Measurements from ENCODE around the gene CACNA1A. TPM values are rescaled to one million over a fixed set of nuclear protein-coding genes. Genes with fewer than 3 reads are reported as not detected.

The CACNA1A gene
- total RNA-seq, 2 experiments from 2014 or later: 0.30 to 0.45 TPM

DNA sequence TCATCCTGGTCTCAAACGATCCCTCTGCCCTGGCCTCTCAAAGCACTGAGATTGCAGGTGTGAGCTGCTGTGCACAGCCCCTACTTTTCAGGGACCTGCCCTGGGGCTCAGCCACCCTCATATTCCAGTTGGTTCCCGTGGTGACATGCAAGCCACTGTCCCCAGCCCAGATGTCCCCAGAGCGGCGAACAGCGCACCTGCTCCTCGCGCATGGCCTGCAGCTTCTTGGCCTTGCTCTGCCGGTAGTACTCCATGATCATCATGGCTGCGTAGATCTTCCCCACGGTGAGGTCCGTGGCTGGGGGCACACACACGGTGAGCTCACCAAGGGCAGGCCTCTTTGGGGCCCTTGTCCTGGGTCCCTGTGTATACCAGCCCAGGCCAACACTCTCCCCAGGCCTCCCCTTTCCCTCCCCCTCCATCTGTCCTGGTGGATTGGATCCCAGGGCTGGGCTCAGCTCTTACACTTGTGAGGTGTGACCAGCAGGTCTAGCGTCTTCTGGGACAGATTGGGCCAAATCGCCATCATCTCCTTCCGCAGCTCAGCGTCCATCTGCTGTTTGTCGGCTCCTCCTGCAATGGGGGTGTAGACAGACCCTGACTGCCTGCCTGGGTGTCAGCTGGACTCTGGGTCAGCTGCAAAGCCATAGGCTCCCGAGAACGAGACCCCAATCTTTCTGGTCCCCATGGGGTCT lies 292.1 kb downstream of the CACNA1A start:
- Histone ChIP-seq H3K4me3 (ENCODE audit: low read length) (no peak overlapping the region), H3K4me1 (ENCODE audit: insufficient read depth, low read length) (peaks cover 20% of the 10 kb centered on the region), H3K27me3 (ENCODE audit: control insufficient read depth in 1 of 2, insufficient read depth in 2 of 2, low read length in 2 of 2) (no peaks in the 10 kb centered on the region), H3K27ac (ENCODE audit: low read depth in 1 of 2, low read length in 2 of 2) (no peak overlapping the region), H3K9me3 (ENCODE audit: control insufficient read depth in 1 of 2, insufficient read depth in 1 of 2, low read length in 2 of 2) (no peaks in the 10 kb centered on the region), H3K36me3 (ENCODE audit: insufficient read depth, low read length) (no peaks in the 10 kb centered on the region)
- ChIA-PET POLR2A (interaction anchor here (1.1 to 1.5 kb wide), 3 partner anchors 47 to 62 kb away, joined by 3 to 7 read pairs (median 5); no protein-coding TSS in a partner anchor), CTCF (interaction anchor here (0.6 kb wide), 1 partner anchor 63 kb away, joined by 3 read pairs; no protein-coding TSS in a partner anchor)
- no peaks in the 10 kb centered on the region for H3K9me3 Mint-ChIP-seq
- no peak overlapping the region for H3K27ac Mint-ChIP-seq
- TF ChIP-seq, protein P1, sequence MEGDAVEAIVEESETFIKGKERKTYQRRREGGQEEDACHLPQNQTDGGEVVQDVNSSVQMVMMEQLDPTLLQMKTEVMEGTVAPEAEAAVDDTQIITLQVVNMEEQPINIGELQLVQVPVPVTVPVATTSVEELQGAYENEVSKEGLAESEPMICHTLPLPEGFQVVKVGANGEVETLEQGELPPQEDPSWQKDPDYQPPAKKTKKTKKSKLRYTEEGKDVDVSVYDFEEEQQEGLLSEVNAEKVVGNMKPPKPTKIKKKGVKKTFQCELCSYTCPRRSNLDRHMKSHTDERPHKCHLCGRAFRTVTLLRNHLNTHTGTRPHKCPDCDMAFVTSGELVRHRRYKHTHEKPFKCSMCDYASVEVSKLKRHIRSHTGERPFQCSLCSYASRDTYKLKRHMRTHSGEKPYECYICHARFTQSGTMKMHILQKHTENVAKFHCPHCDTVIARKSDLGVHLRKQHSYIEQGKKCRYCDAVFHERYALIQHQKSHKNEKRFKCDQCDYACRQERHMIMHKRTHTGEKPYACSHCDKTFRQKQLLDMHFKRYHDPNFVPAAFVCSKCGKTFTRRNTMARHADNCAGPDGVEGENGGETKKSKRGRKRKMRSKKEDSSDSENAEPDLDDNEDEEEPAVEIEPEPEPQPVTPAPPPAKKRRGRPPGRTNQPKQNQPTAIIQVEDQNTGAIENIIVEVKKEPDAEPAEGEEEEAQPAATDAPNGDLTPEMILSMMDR (IDR thresholded peaks at IDR 0.05): no peak
- no peaks in the 10 kb centered on the region for H3K27me3 Mint-ChIP-seq
- intact Hi-C loops (cut with DNase I, micrococcal nuclease): loop anchor here in 1 of 2 experiments (5.0 kb wide), 1 partner anchor 48 kb away; no protein-coding TSS in a partner anchor
- DNase-seq (no peak), ATAC-seq (ENCODE audit: poor library complexity) (no peak)
- H3K36me3 Mint-ChIP-seq (ENCODE audit: low read depth): no peaks in the 10 kb centered on the region
- no peak overlapping the region for H3K4me3 Mint-ChIP-seq
- H3K4me1 Mint-ChIP-seq (ENCODE audit: low read depth): peaks cover 23% of the 10 kb centered on the region

DNA sequence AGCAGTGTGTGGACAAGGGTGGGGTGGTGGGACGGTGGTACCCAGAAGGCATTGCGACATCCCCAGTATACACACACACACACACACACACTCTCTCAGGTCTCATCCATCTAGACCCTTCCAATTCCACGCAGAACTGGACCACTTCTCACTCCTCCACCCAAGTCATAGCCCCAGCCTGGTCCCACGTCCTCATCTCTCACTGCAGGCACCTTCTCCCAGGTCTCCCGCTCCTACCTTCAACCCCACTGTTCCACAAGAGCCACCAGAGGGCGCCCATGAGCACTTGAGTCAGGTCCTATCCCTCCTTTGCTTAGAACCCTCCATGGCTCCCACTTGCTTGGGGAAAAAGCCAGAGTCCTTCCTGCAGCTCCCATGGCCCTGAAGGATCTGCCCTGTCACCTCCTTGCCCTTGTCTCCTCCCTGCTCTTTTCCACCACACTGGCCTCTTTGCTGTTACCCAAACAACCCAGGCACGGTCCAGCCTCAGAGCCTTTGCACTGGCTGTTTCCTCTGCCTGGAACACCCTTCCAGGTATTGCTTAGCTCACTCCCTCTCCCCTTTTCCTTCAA lies 293.4 kb downstream of the CACNA1A start:
- H3K27me3 ChIP-seq (ENCODE audit: control insufficient read depth in 1 of 2, insufficient read depth in 2 of 2, low read length in 2 of 2): no peaks in the 10 kb centered on the region
- H3K27me3 Mint-ChIP-seq: no peaks in the 10 kb centered on the region
- no peaks in the 10 kb centered on the region for H3K36me3 Mint-ChIP-seq (ENCODE audit: low read depth)
- ATAC-seq (ENCODE audit: poor library complexity) (peak; percentile 50), DNase-seq (peak; percentile 62 to 89 (median 72))
- H3K27ac Mint-ChIP-seq: no peak overlapping the region
- H3K4me3 Mint-ChIP-seq: peak overlapping the region; percentile 57
- H3K4me3 ChIP-seq (ENCODE audit: low read length): no peak overlapping the region
- H3K4me1 ChIP-seq (ENCODE audit: insufficient read depth, low read length): peaks cover 29% of the 10 kb centered on the region
- intact Hi-C loops (cut with DNase I, micrococcal nuclease): loop anchor here in 1 of 2 experiments (2.0 to 5.0 kb wide), 2 partner anchors 49 to 58 kb away; no protein-coding TSS in a partner anchor
- no peaks in the 10 kb centered on the region for H3K9me3 ChIP-seq (ENCODE audit: control insufficient read depth in 1 of 2, insufficient read depth in 1 of 2, low read length in 2 of 2)
- no peak overlapping the region for H3K27ac ChIP-seq (ENCODE audit: low read depth in 1 of 2, low read length in 2 of 2)
- H3K9me3 Mint-ChIP-seq: no peaks in the 10 kb centered on the region
- TF ChIP-seq, protein P1 (IDR thresholded peaks at IDR 0.05): peak; percentile 61
- peaks cover 28% of the 10 kb centered on the region for H3K4me1 Mint-ChIP-seq (ENCODE audit: low read depth)
- ChIA-PET POLR2A (interaction anchor here (0.6 to 1.5 kb wide), 4 partner anchors 47 to 61 kb away, joined by 4 to 7 read pairs (median 5); no protein-coding TSS in a partner anchor), CTCF (no interaction called here)
- H3K36me3 ChIP-seq (ENCODE audit: insufficient read depth, low read length): no peaks in the 10 kb centered on the region

DNA sequence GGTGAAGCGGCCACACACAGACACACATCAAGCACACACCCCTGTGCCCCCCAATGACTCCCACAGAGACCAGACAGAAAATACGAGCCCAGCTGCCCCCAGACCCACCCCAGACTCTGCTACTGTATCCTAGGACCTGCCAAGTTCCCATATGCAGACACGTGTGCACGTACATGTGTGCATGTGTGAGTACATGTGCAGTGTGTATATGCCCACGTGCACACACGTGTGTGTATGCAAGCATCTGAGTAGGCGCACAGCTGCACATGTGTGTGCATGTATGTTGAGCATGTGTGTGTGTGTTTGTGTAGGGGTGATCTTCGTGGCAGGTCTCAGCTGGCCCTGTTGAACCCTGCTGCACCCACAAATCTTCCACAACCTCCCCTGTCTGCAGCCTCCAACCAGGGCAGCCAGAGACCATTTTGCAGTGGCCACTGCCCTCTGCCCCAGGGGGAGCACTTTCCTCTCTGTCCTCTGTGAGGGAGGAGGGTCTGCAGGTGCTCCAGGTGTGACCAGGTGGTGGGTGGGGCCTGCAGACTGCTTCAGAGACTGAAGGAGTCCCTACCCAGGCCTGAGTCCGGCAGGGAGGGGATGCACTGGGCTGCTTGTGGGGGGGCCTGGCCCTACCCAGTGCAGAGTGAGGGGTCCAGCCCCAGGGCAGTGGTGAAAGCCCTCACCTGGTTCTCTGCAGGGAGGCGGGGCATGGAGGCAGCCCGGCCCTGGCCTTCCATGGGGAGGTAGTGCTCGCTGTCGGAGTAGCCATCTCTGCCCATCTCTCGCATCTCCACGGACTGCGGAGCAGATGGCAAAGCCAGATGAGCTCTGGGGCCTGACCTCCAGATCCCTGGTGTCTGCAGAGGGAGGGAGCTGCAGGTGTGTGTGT lies 294.6 kb downstream of the CACNA1A start:
- CTCF ChIA-PET: no interaction called here
- H3K4me3 ChIP-seq (ENCODE audit: low read length): no peak overlapping the region
- Mint-ChIP-seq H3K36me3 (ENCODE audit: low read depth) (no peaks in the 10 kb centered on the region), H3K4me3 (peak overlapping the region; percentile 62), H3K4me1 (ENCODE audit: low read depth) (peaks cover 29% of the 10 kb centered on the region), H3K9me3 (no peaks in the 10 kb centered on the region), H3K27me3 (no peaks in the 10 kb centered on the region), H3K27ac (no peak overlapping the region)
- no peaks in the 10 kb centered on the region for H3K27me3 ChIP-seq (ENCODE audit: control insufficient read depth in 1 of 2, insufficient read depth in 2 of 2, low read length in 2 of 2)
- ATAC-seq (ENCODE audit: poor library complexity): no peak
- no peak for DNase-seq
- TF ChIP-seq, protein P1 (IDR thresholded peaks at IDR 0.05): no peak
- intact Hi-C loops (cut with DNase I, micrococcal nuclease): loop anchor here in 1 of 2 experiments (2.0 to 5.0 kb wide), 2 partner anchors 51 to 57 kb away; no protein-coding TSS in a partner anchor
- POLR2A ChIA-PET: interaction anchor here (0.7 to 1.4 kb wide), 3 partner anchors 57 to 59 kb away, joined by 3 to 6 read pairs (median 5); no protein-coding TSS in a partner anchor
- peaks cover 30% of the 10 kb centered on the region for H3K4me1 ChIP-seq (ENCODE audit: insufficient read depth, low read length)
- H3K36me3 ChIP-seq (ENCODE audit: insufficient read depth, low read length): no peaks in the 10 kb centered on the region
- no peaks in the 10 kb centered on the region for H3K9me3 ChIP-seq (ENCODE audit: control insufficient read depth in 1 of 2, insufficient read depth in 1 of 2, low read length in 2 of 2)
- no peak overlapping the region for H3K27ac ChIP-seq (ENCODE audit: low read depth in 1 of 2, low read length in 2 of 2)
